GM23338 (cell line): ENCODE measurements around the gene RAB31. TPM values are rescaled to one million over a fixed set of nuclear protein-coding genes. Genes with fewer than 3 reads are reported as not detected.

Source experiments
- ATAC-seq: fragments of 200-7000 bp; cut with Tn5 transposase; 3 replicates; pipeline ENCODE4 v1.9.1; 2020
- DNase-seq: peaks from one replicate; pipeline ENCODE4 v3.0.0-alpha.2; 2015; ENCODE audit warnings: low spot score
- H2AFZ ChIP-seq: fragments of 200-600 bp; sonication (generic); 2 replicates; pipeline ENCODE4 v1.8.0; 2016; ENCODE audit warnings: antibody characterized with exemption, mild to moderate bottlenecking, moderate library complexity
- H3F3A ChIP-seq: fragments of 200-600 bp; sonication (generic); replicated peaks from 2 replicates; pipeline ENCODE4 v1.8.0; 2017; ENCODE audit warnings: antibody characterized with exemption, mixed run types, low read depth
- H3K27ac ChIP-seq: fragments of 200-600 bp; sonication (generic); 2 replicates; pipeline ENCODE4 v1.6.1; 2016; ENCODE audit warnings: low read depth
- H3K27me3 ChIP-seq: fragments of 200-600 bp; sonication (generic); 2 replicates; pipeline ENCODE4 v1.8.0; 2016; ENCODE audit warnings: mild to moderate bottlenecking, mixed run types, moderate library complexity; ENCODE audit not compliant: insufficient read depth
- H3K36me3 ChIP-seq: fragments of 200-600 bp; sonication (generic); 2 replicates; pipeline ENCODE4 v1.8.0; 2016; ENCODE audit warnings: mild to moderate bottlenecking; ENCODE audit not compliant: insufficient read depth
- H3K4me1 ChIP-seq: fragments of 200-600 bp; sonication (generic); 2 replicates; pipeline ENCODE4 v1.8.0; 2016; ENCODE audit warnings: mild to moderate bottlenecking, moderate library complexity; ENCODE audit not compliant: insufficient read depth
- H3K4me2 ChIP-seq: fragments of 200-600 bp; sonication (generic); 2 replicates; pipeline ENCODE4 v1.7.1; 2017; ENCODE audit warnings: mixed run types
- H3K4me3 ChIP-seq: fragments of 200-600 bp; sonication (generic); 2 replicates; pipeline ENCODE4 v1.6.1; 2016; ENCODE audit warnings: mixed run types
- H3K79me2 ChIP-seq: fragments of 200-600 bp; sonication (generic); replicated peaks from 2 replicates; pipeline ENCODE4 v1.8.0; 2017; ENCODE audit warnings: mild to moderate bottlenecking; ENCODE audit not compliant: insufficient read depth
- H3K9me2 ChIP-seq: fragments of 200-600 bp; sonication (generic); 2 replicates; pipeline ENCODE4 v1.8.0; 2017; ENCODE audit not compliant: insufficient read depth
- H4K20me1 ChIP-seq: fragments of 200-600 bp; sonication (generic); replicated peaks from 2 replicates; pipeline ENCODE4 v1.8.0; 2017; ENCODE audit warnings: mild to moderate bottlenecking; ENCODE audit not compliant: insufficient read depth
- H3K27ac Mint-ChIP-seq: 2 replicates; pipeline ENCODE4 v1.8.0; 2020; ENCODE audit warnings: inconsistent platforms, mild to moderate bottlenecking, moderate library complexity, mixed read lengths
- H3K27me3 Mint-ChIP-seq: 3 replicates; pipeline ENCODE4 v1.8.0; 2022; ENCODE audit warnings: low read depth, mild to moderate bottlenecking, moderate library complexity, mixed read lengths, inconsistent platforms; ENCODE audit not compliant: insufficient read depth, poor library complexity
- H3K36me3 Mint-ChIP-seq: 3 replicates; pipeline ENCODE4 v1.8.0; 2021; ENCODE audit warnings: low read depth, mild to moderate bottlenecking, inconsistent platforms, moderate library complexity, mixed read lengths
- H3K4me1 Mint-ChIP-seq: 3 replicates; pipeline ENCODE4 v1.8.0; 2020; ENCODE audit warnings: mild to moderate bottlenecking, inconsistent platforms, mixed read lengths
- H3K4me3 Mint-ChIP-seq: 3 replicates; pipeline ENCODE4 v1.8.0; 2021; ENCODE audit warnings: moderate library complexity, mild to moderate bottlenecking, inconsistent platforms, mixed read lengths
- H3K9me3 Mint-ChIP-seq: 3 replicates; pipeline ENCODE4 v1.8.0; 2020; ENCODE audit warnings: moderate library complexity, mild to moderate bottlenecking, inconsistent platforms, mixed read lengths
- EZH2phosphoT487 ChIP-seq: fragments of 200-600 bp; sonication (generic); IDR thresholded peaks from one replicate; pipeline ENCODE4 v1.8.1; 2018; ENCODE audit warnings: antibody characterized with exemption; ENCODE audit not compliant: unreplicated experiment
- NANOG ChIP-seq: IDR thresholded peaks from 2 replicates; pipeline ENCODE4 v1.6.1; 2016; ENCODE audit warnings: antibody characterized with exemption, borderline replicate concordance
- STAT1 ChIP-seq: IDR thresholded peaks from one replicate; pipeline ENCODE4 v1.6.1; 2016; ENCODE audit warnings: antibody characterized with exemption; ENCODE audit not compliant: unreplicated experiment
- polyA plus RNA-seq: library from polyadenylated mRNA; unstranded; fragments of >200 nt; fragmentation: Nextera tagmentation; extraction: Ambion mirVana; gene quantifications from 2 replicates; pipeline ENCODE4 v1.2.1, GENCODE V29; 2016
- total RNA-seq: library from RNA; depleted of rRNA; stranded (reverse); fragments of >200 nt; shearing (Covaris generic); gene quantifications from 2 replicates; pipeline ENCODE4 v1.2.3, GENCODE V29; 2014
- TF ChIP-seq, protein P1 (sequence below), 2 experiments: fragments of 200-600 bp in 1 of 2; sonication (generic) in 1 of 2; conservative IDR thresholded peaks; 2 replicates each; pipeline versions ENCODE4 v1.5.1 to v1.6.1; 2016 to 2017; ENCODE audit warnings: antibody characterized with exemption in 2 of 2, low read depth in 2 of 2, mild to moderate bottlenecking in 2 of 2, moderate library complexity in 1 of 2
- TF ChIP-seq, protein P2 (sequence below): IDR thresholded peaks from 2 replicates; pipeline ENCODE4 v1.6.1; 2016; ENCODE audit warnings: antibody characterized with exemption
- TF ChIP-seq, protein P3 (sequence below): fragments of 250-450 bp; sonication (Bioruptor Pico); IDR thresholded peaks from 2 replicates; pipeline ENCODE4 v1.5.0; 2020; ENCODE audit warnings: mild to moderate bottlenecking, moderate library complexity

Gene RAB31
- total and polyA plus RNA-seq, 2 experiments from 2014 or later, result 33.8 to 46.1 TPM

DNA sequence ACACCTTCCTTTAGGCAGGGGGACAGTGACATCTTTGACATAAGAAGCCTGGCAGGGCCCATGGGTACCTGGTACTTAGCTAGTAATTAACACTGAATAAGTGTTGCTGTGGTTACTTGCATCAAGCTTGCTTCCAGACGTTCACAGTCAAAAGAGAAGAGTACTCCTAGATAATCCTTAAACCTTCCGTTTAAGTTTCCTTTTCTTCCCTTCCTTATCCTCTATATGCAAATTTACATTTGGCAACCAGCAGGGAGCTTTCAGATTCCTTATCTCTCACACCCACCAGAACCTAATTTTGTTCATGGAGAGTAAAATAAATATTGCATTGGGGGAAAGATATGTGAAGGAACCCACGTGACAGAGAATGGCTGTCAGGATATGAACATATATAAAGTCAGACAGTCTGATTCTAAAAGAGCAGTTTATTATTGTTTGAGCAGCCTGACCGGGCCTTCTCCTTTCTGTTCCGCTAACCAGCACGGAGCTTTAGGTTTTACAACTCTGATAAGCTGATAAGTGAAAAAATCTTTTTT, 7.8 kb upstream of the RAB31 start:
- Histone ChIP-seq H4K20me1 (no peaks in the 10 kb centered on the region), H3K27me3 (no peaks in the 10 kb centered on the region), H3K4me1 (no peaks in the 10 kb centered on the region), H3K79me2 (no peaks in the 10 kb centered on the region), H3K4me3 (no peak overlapping the region), H3F3A (no peaks in the 10 kb centered on the region), H2AFZ (no peak overlapping the region), H3K27ac (no peak overlapping the region), H3K36me3 (no peaks in the 10 kb centered on the region), H3K9me2 (no peaks in the 10 kb centered on the region), H3K4me2 (no peak overlapping the region)
- DNase-seq, result no peak
- ATAC-seq, result no peak
- H3K27ac Mint-ChIP-seq, result no peak overlapping the region
- peaks cover 5% of the 10 kb centered on the region for H3K27me3 Mint-ChIP-seq
- no peak for TF ChIP-seq EZH2phosphoT487
- TF ChIP-seq, protein P1, sequence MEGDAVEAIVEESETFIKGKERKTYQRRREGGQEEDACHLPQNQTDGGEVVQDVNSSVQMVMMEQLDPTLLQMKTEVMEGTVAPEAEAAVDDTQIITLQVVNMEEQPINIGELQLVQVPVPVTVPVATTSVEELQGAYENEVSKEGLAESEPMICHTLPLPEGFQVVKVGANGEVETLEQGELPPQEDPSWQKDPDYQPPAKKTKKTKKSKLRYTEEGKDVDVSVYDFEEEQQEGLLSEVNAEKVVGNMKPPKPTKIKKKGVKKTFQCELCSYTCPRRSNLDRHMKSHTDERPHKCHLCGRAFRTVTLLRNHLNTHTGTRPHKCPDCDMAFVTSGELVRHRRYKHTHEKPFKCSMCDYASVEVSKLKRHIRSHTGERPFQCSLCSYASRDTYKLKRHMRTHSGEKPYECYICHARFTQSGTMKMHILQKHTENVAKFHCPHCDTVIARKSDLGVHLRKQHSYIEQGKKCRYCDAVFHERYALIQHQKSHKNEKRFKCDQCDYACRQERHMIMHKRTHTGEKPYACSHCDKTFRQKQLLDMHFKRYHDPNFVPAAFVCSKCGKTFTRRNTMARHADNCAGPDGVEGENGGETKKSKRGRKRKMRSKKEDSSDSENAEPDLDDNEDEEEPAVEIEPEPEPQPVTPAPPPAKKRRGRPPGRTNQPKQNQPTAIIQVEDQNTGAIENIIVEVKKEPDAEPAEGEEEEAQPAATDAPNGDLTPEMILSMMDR (conservative IDR thresholded peaks at IDR 0.05; ENCODE audit: low read depth in 2 of 2), result no peak
- H3K4me3 Mint-ChIP-seq, result no peak overlapping the region
- H3K4me1 Mint-ChIP-seq, result peaks cover 22% of the 10 kb centered on the region
- no peaks in the 10 kb centered on the region for H3K9me3 Mint-ChIP-seq
- no peaks in the 10 kb centered on the region for H3K36me3 Mint-ChIP-seq

DNA sequence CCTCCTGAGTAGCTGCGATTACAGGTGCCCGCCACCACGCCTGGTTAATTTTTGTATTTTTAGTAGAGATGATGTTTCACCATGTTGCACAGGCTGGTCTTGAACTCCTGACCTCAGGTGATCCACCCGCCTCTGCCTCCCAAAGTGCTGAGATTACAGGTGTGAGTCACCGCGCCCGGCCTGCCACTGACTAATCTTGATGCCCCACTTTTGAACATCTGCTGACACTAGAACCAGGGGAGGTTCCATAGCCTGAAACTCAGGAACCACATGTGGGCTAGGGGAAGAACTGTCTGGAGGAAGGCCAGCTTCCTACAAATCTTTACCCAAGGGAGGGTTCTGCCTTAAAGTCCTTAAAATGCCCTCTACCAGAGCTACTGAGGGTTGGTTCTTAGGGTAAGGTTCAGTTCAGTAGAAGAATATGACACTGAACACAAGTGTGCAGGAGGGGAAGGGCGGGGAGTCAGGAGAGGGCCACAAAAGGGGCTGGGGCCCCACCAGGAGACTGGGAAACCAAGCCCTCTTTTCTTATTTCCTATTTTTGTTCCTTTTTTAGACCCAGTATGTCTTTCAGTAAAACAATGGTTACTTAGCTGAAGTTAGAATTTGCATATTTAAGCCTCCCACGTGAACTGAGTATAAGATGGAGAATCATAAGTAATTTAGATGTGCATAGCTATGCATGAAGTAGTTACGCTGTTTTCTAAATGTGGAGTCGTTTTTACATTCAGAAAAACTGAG, 6.3 kb upstream of the RAB31 start:
- no peaks in the 10 kb centered on the region for H3F3A ChIP-seq
- no peaks in the 10 kb centered on the region for H3K9me2 ChIP-seq
- no peaks in the 10 kb centered on the region for H4K20me1 ChIP-seq
- Mint-ChIP-seq H3K4me3 (no peak overlapping the region), H3K27me3 (peaks cover 7% of the 10 kb centered on the region), H3K36me3 (no peaks in the 10 kb centered on the region), H3K27ac (no peak overlapping the region), H3K4me1 (peaks cover 29% of the 10 kb centered on the region), H3K9me3 (no peaks in the 10 kb centered on the region)
- no peak for TF ChIP-seq STAT1
- no peak for TF ChIP-seq NANOG
- TF ChIP-seq, protein P2, sequence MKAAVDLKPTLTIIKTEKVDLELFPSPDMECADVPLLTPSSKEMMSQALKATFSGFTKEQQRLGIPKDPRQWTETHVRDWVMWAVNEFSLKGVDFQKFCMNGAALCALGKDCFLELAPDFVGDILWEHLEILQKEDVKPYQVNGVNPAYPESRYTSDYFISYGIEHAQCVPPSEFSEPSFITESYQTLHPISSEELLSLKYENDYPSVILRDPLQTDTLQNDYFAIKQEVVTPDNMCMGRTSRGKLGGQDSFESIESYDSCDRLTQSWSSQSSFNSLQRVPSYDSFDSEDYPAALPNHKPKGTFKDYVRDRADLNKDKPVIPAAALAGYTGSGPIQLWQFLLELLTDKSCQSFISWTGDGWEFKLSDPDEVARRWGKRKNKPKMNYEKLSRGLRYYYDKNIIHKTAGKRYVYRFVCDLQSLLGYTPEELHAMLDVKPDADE, result no peak
- TF ChIP-seq, protein P1 (conservative IDR thresholded peaks at IDR 0.05; ENCODE audit: low read depth in 2 of 2), result no peak
- TF ChIP-seq, protein P3, sequence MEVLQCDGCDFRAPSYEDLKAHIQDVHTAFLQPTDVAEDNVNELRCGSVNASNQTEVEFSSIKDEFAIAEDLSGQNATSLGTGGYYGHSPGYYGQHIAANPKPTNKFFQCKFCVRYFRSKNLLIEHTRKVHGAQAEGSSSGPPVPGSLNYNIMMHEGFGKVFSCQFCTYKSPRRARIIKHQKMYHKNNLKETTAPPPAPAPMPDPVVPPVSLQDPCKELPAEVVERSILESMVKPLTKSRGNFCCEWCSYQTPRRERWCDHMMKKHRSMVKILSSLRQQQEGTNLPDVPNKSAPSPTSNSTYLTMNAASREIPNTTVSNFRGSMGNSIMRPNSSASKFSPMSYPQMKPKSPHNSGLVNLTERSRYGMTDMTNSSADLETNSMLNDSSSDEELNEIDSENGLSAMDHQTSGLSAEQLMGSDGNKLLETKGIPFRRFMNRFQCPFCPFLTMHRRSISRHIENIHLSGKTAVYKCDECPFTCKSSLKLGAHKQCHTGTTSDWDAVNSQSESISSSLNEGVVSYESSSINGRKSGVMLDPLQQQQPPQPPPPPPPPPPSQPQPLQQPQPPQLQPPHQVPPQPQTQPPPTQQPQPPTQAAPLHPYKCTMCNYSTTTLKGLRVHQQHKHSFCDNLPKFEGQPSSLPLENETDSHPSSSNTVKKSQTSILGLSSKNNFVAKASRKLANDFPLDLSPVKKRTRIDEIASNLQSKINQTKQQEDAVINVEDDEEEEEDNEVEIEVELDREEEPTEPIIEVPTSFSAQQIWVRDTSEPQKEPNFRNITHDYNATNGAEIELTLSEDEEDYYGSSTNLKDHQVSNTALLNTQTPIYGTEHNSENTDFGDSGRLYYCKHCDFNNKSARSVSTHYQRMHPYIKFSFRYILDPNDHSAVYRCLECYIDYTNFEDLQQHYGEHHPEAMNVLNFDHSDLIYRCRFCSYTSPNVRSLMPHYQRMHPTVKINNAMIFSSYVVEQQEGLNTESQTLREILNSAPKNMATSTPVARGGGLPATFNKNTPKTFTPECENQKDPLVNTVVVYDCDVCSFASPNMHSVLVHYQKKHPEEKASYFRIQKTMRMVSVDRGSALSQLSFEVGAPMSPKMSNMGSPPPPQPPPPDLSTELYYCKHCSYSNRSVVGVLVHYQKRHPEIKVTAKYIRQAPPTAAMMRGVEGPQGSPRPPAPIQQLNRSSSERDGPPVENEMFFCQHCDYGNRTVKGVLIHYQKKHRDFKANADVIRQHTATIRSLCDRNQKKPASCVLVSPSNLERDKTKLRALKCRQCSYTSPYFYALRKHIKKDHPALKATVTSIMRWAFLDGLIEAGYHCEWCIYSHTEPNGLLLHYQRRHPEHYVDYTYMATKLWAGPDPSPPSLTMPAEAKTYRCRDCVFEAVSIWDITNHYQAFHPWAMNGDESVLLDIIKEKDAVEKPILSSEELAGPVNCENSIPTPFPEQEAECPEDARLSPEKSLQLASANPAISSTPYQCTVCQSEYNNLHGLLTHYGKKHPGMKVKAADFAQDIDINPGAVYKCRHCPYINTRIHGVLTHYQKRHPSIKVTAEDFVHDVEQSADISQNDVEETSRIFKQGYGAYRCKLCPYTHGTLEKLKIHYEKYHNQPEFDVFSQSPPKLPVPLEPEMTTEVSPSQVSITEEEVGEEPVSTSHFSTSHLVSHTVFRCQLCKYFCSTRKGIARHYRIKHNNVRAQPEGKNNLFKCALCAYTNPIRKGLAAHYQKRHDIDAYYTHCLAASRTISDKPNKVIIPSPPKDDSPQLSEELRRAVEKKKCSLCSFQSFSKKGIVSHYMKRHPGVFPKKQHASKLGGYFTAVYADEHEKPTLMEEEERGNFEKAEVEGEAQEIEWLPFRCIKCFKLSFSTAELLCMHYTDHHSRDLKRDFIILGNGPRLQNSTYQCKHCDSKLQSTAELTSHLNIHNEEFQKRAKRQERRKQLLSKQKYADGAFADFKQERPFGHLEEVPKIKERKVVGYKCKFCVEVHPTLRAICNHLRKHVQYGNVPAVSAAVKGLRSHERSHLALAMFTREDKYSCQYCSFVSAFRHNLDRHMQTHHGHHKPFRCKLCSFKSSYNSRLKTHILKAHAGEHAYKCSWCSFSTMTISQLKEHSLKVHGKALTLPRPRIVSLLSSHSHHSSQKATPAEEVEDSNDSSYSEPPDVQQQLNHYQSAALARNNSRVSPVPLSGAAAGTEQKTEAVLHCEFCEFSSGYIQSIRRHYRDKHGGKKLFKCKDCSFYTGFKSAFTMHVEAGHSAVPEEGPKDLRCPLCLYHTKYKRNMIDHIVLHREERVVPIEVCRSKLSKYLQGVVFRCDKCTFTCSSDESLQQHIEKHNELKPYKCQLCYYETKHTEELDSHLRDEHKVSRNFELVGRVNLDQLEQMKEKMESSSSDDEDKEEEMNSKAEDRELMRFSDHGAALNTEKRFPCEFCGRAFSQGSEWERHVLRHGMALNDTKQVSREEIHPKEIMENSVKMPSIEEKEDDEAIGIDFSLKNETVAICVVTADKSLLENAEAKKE (CRISPR knock-in tag), result no peak
- DNase-seq (no peak), ATAC-seq (no peak)
- H3K4me3 ChIP-seq, result no peak overlapping the region
- H3K27me3 ChIP-seq, result peaks cover 11% of the 10 kb centered on the region
- H3K79me2 ChIP-seq, result no peaks in the 10 kb centered on the region
- no peak overlapping the region; the same call in 1 of the 2 replicates for H2AFZ ChIP-seq
- H3K4me2 ChIP-seq, result no peak overlapping the region
- H3K27ac ChIP-seq, result no peak overlapping the region
- H3K4me1 ChIP-seq, result peaks cover 10% of the 10 kb centered on the region
- H3K36me3 ChIP-seq, result no peaks in the 10 kb centered on the region
